Measurements from ENCODE around the gene BLM. TPM values are rescaled to one million over a fixed set of nuclear protein-coding genes. Genes with fewer than 3 reads are reported as not detected.

The BLM gene
- total RNA-seq, 4 donors from 2014 or later: 0.15 to 2.8 (median 1.4) TPM

DNA sequence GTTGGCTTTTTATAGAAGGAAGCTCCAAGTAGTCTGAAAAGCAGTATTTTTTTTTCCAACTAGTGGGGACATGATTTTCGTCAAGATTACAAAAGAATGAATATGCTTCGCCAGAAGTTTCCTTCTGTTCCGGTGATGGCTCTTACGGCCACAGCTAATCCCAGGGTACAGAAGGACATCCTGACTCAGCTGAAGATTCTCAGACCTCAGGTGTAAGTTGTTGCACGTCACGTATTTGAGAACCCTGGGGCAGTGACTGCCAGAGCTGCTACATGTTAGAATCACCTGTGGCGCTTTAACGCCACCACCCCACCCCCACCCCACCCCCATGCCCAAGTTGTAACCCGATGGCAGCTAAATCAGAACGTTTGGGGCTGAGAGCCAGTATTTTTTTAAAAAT lies 52.2 kb downstream of the BLM start:
- TF ChIP-seq POLR2AphosphoS5 (IDR thresholded peaks at IDR 0.05) (no peak), POLR2A (IDR thresholded peaks at IDR 0.05) (no peak), EP300 (IDR thresholded peaks at IDR 0.05) (no peak)
- TF ChIP-seq, protein P1, sequence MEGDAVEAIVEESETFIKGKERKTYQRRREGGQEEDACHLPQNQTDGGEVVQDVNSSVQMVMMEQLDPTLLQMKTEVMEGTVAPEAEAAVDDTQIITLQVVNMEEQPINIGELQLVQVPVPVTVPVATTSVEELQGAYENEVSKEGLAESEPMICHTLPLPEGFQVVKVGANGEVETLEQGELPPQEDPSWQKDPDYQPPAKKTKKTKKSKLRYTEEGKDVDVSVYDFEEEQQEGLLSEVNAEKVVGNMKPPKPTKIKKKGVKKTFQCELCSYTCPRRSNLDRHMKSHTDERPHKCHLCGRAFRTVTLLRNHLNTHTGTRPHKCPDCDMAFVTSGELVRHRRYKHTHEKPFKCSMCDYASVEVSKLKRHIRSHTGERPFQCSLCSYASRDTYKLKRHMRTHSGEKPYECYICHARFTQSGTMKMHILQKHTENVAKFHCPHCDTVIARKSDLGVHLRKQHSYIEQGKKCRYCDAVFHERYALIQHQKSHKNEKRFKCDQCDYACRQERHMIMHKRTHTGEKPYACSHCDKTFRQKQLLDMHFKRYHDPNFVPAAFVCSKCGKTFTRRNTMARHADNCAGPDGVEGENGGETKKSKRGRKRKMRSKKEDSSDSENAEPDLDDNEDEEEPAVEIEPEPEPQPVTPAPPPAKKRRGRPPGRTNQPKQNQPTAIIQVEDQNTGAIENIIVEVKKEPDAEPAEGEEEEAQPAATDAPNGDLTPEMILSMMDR (IDR thresholded peaks at IDR 0.05): no peak
- no peak overlapping the region for H3K4me3 ChIP-seq

GRCh38 chr15:90773485-90773884 lies 56.3 kb downstream of the BLM start:
- ATAC-seq: no peak
- Histone ChIP-seq H3K27ac (no peak overlapping the region), H3K4me3 (no peak overlapping the region), H3K9me3 (no peaks in the 10 kb centered on the region), H3K4me1 (no peaks in the 10 kb centered on the region), H3K36me3 (no peaks in the 10 kb centered on the region), H3K27me3 (no peaks in the 10 kb centered on the region)
- 100% methylated on average over 1 of the region's 1 CpG for WGBS, 2 donors (ENCODE audit: low coverage in 1 of 2)
- TF ChIP-seq, protein P1 (IDR thresholded peaks at IDR 0.05): no peak
- no peak for TF ChIP-seq POLR2AphosphoS5 (IDR thresholded peaks at IDR 0.05)
- no peak for TF ChIP-seq POLR2A (IDR thresholded peaks at IDR 0.05)
- TF ChIP-seq EP300 (IDR thresholded peaks at IDR 0.05): no peak

More for the DNA sequence above, 52.2 kb downstream of the BLM start:
- WGBS, 2 donors (ENCODE audit: low coverage in 1 of 2): 82 to 87% methylated on average over 9 of the region's 10 CpGs
- Histone ChIP-seq H3K27me3 (no peaks in the 10 kb centered on the region), H3K9me3 (no peaks in the 10 kb centered on the region), H3K36me3 (no peaks in the 10 kb centered on the region), H3K4me1 (no peaks in the 10 kb centered on the region), H3K27ac (no peak overlapping the region)
- ATAC-seq: no peak

DNA sequence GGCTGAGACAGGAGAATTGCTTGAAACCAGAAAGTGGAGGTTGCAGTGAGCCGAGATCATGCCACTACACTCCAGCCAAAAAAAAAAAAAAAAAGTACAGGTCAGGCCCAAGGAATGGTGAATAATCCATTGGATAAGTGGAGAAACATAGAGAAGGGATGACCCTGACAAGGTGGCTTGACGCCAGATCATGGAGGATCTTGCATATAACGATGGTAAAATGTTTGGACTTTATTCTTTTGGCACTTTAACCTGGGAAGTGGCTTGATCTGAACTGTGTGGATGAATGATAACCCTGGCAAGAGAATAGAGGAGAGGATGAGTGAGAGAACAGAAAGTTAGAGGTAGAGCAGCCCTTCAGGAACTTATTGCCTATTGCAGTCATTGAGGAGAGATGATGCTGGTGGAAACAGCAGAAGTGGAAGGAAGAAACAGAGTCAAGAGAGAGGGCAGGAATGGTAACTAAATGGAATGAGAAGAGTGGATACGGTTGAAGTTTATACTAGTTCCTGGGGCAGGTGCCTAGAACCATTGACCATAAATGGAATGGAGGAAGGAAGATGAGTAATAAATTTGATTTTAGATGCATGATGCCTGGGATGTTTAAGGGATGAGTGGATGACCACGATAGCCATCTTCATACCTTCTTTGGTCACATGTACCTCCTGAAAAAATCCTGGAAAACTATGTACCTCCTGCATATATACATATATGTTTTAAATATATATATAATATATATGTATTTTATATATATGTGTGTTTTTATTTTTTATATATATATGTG lies 57.8 kb downstream of the BLM start:
- H3K4me1 ChIP-seq: no peaks in the 10 kb centered on the region
- H3K36me3 ChIP-seq: no peaks in the 10 kb centered on the region
- 90 to 91% methylated on average over 5 of the region's 5 CpGs for WGBS, 2 donors (ENCODE audit: low coverage in 1 of 2)
- H3K27ac ChIP-seq: no peak overlapping the region
- ATAC-seq: no peak
- TF ChIP-seq POLR2AphosphoS5 (IDR thresholded peaks at IDR 0.05) (no peak), EP300 (IDR thresholded peaks at IDR 0.05) (no peak)
- TF ChIP-seq, protein P1 (IDR thresholded peaks at IDR 0.05): no peak
- H3K4me3 ChIP-seq: no peak overlapping the region
- no peaks in the 10 kb centered on the region for H3K27me3 ChIP-seq
- H3K9me3 ChIP-seq: no peaks in the 10 kb centered on the region

DNA sequence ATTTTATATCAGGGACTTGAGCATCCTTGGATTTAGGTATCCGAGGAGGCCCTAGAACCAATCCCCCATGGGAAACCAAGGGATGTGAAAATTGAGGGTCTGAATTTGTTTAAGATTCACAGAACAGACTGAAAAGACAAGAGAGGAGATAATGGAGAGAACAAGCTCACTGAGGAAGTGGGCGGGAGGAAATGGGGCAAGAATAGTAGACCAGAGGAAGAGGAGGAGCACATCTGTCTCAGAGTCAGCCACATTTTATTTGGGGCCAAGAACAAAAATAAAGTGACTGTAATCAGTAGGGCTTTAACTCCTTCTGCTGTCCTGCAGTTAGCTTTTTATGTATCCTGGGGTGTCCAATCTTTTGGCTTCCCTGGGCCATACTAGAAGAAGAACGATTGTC lies 63.8 kb downstream of the BLM start:
- WGBS, 2 donors (ENCODE audit: low coverage in 1 of 2): 90 to 100% methylated on average over 1 to 2 of the region's 3 CpGs
- H3K9me3 ChIP-seq: no peaks in the 10 kb centered on the region
- H3K4me1 ChIP-seq: no peaks in the 10 kb centered on the region
- H3K36me3 ChIP-seq: no peaks in the 10 kb centered on the region
- no peaks in the 10 kb centered on the region for H3K27me3 ChIP-seq
- TF ChIP-seq POLR2AphosphoS5 (IDR thresholded peaks at IDR 0.05) (no peak), EP300 (IDR thresholded peaks at IDR 0.05) (no peak)
- TF ChIP-seq, protein P1 (IDR thresholded peaks at IDR 0.05): no peak
- ATAC-seq: no peak
- no peak overlapping the region for H3K4me3 ChIP-seq
- no peak overlapping the region for H3K27ac ChIP-seq

DNA sequence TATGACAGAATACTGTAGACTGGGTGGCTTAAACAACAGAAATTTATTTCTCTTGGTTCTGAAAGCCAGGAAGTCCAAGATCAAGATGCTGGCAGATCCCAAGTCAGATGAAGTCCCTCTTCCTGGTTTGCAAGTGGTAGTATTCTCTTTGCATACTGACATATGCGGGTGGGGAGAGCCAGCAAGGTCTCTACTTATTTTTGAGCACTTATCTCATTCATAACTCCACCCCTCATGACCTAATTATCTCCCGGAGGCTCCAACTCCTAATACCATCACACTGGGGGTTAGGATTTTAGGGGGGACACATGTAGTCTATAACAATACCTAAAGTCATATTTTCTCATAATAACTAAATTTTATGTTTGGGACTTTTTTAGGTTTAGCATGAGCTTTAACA lies 65.3 kb downstream of the BLM start:
- Histone ChIP-seq H3K27ac (no peak overlapping the region), H3K27me3 (no peaks in the 10 kb centered on the region), H3K9me3 (no peaks in the 10 kb centered on the region), H3K36me3 (no peaks in the 10 kb centered on the region), H3K4me1 (no peaks in the 10 kb centered on the region), H3K4me3 (no peak overlapping the region)
- TF ChIP-seq POLR2A (IDR thresholded peaks at IDR 0.05) (no peak), EP300 (IDR thresholded peaks at IDR 0.05) (no peak), POLR2AphosphoS5 (IDR thresholded peaks at IDR 0.05) (no peak)
- TF ChIP-seq, protein P1 (IDR thresholded peaks at IDR 0.05): no peak
- ATAC-seq: no peak
- 56 to 61% methylated on average over 2 of the region's 2 CpGs for WGBS, 2 donors (ENCODE audit: low coverage in 1 of 2)
